B cell (primary cell): ENCODE results near the gene FBXO24. TPM values are rescaled to one million over a fixed set of nuclear protein-coding genes. Genes with fewer than 3 reads are reported as not detected.
"Not testable (repeated sequence)": the region's sequence is repeated elsewhere in the genome, so short reads cannot be mapped to it uniquely, and the experiment has no call there.

Experiments
- ATAC-seq: fragments of 200-7000 bp; cut with Tn5 transposase; one replicate; pipeline ENCODE4 v1.10.0; 2021; ENCODE audit warnings: low read depth, mild to moderate bottlenecking, moderate number of reproducible peaks, moderate library complexity
- CTCF ChIA-PET: fragments of 350-600 bp; sonication (Branson Sonifier 250); formaldehyde crosslinking; loops from one replicate; lab custom pipeline; 2021; ENCODE audit warnings: antibody characterized with exemption, inconsistent platforms; lab: Charles Lee
- POLR2A ChIA-PET: fragments of 350-600 bp; sonication (Branson Sonifier 250); formaldehyde crosslinking; loops from one replicate; lab custom pipeline; 2021; ENCODE audit warnings: antibody characterized with exemption; lab: Charles Lee
- DNase-seq: peaks from one replicate; pipeline ENCODE4 v3.0.0; 2013
- H2AFZ ChIP-seq: 2 replicates; pipeline ENCODE4 v1.6.1; 2012; ENCODE audit warnings: mild to moderate bottlenecking, low read depth, low read length; ENCODE audit not compliant: insufficient read depth, poor library complexity, severe bottlenecking
- H3K27ac ChIP-seq, 2 donors: 1 replicate in 1 of 2; 2 replicates in 1 of 2; pipeline ENCODE4 v1.5.1; 2012 to 2013; ENCODE audit warnings: low read length in 2 of 2, mild to moderate bottlenecking in 2 of 2, moderate library complexity in 1 of 2
- H3K27me3 ChIP-seq, 4 experiments: fragments of 200-600 bp in 1 of 4; sonication (generic) in 1 of 4; replicated peaks in 1 of 4; 1 replicate in 2 of 4; 2 replicates in 2 of 4; pipeline versions ENCODE4 v1.6.1 to v1.7.0; 2013 to 2016; ENCODE audit warnings: low read length in 3 of 4, mild to moderate bottlenecking in 2 of 4, mixed read lengths in 1 of 4, moderate library complexity in 1 of 4; ENCODE audit not compliant: insufficient read depth in 4 of 4, control insufficient read depth in 3 of 4; ENCODE audit errors: control extremely low read depth in 1 of 4
- H3K36me3 ChIP-seq, 2 experiments: replicated peaks in 1 of 2; 1 replicate in 1 of 2; 2 replicates in 1 of 2; pipeline versions ENCODE4 v1.6.1 to v1.7.1; 2013; ENCODE audit warnings: low read length in 1 of 2; ENCODE audit not compliant: insufficient read depth in 2 of 2, control insufficient read depth in 1 of 2; ENCODE audit errors: control extremely low read depth in 1 of 2, extremely low read depth in 1 of 2
- H3K4me1 ChIP-seq, 2 donors: fragments of 200-600 bp in 1 of 2; sonication (generic) in 1 of 2; 1 replicate in 1 of 2; 2 replicates in 1 of 2; pipeline versions ENCODE4 v1.5.1 to v1.6.1; 2013 to 2017; ENCODE audit warnings: low read length in 2 of 2; ENCODE audit not compliant: control insufficient read depth in 2 of 2, insufficient read depth in 2 of 2
- H3K4me2 ChIP-seq: replicated peaks from 2 replicates; pipeline ENCODE3; 2012; ENCODE audit warnings: mild to moderate bottlenecking, low read depth, low read length; ENCODE audit not compliant: poor library complexity, severe bottlenecking
- H3K4me3 ChIP-seq, 5 experiments: fragments of 200-600 bp in 1 of 5; sonication (generic) in 1 of 5; 1 replicate in 3 of 5; 2 replicates in 2 of 5; pipeline versions ENCODE4 v1.5.1 to v1.7.0; 2011 to 2016; ENCODE audit warnings: low read length in 4 of 5, mild to moderate bottlenecking in 4 of 5, low read depth in 2 of 5, control low read depth in 1 of 5, moderate library complexity in 1 of 5; ENCODE audit not compliant: insufficient read depth in 1 of 5; ENCODE audit errors: control extremely low read depth in 1 of 5, extremely low read depth in 1 of 5
- H3K79me2 ChIP-seq: fragments of 200-600 bp; sonication (generic); one replicate; pipeline ENCODE4 v1.6.0; 2016; ENCODE audit warnings: low read length; ENCODE audit not compliant: control insufficient read depth, insufficient read depth
- H3K9ac ChIP-seq: fragments of 200-600 bp; sonication (generic); 2 replicates; pipeline ENCODE4 v1.6.1; 2017; ENCODE audit warnings: mild to moderate bottlenecking, low read length, moderate library complexity
- H3K9me3 ChIP-seq, 3 donors: one replicate each; pipeline versions ENCODE4 v1.6.1 to v1.7.1; 2013; ENCODE audit warnings: low read length in 2 of 3; ENCODE audit not compliant: control insufficient read depth in 2 of 3, insufficient read depth in 1 of 3; ENCODE audit errors: control extremely low read depth in 1 of 3
- H4K20me1 ChIP-seq: 2 replicates; pipeline ENCODE4 v1.6.0; 2012; ENCODE audit warnings: mild to moderate bottlenecking, low read length; ENCODE audit not compliant: insufficient read depth, control insufficient read depth, poor library complexity, severe bottlenecking
- H3K27ac Mint-ChIP-seq: one replicate; pipeline ENCODE4 v1.8.0; 2021; ENCODE audit warnings: mixed read lengths
- H3K27me3 Mint-ChIP-seq: one replicate; pipeline ENCODE4 v1.8.0; 2021; ENCODE audit warnings: mixed read lengths
- H3K4me1 Mint-ChIP-seq: one replicate; pipeline ENCODE4 v1.8.0; 2021; ENCODE audit warnings: mixed read lengths
- H3K4me3 Mint-ChIP-seq: one replicate; pipeline ENCODE4 v1.8.0; 2021; ENCODE audit warnings: mixed read lengths
- H3K9me3 Mint-ChIP-seq: one replicate; pipeline ENCODE4 v1.8.0; 2022; ENCODE audit warnings: mixed read lengths; ENCODE audit not compliant: insufficient read depth
- CTCF ChIP-seq: fragments of 200-600 bp; IDR thresholded peaks from one replicate; pipeline ENCODE4 v1.8.0; 2022; ENCODE audit warnings: antibody characterized with exemption, mild to moderate bottlenecking
- EZH2 ChIP-seq: IDR thresholded peaks from 2 replicates; pipeline ENCODE4 v1.6.1; 2012; ENCODE audit warnings: borderline replicate concordance, low read depth, mild to moderate bottlenecking, moderate library complexity, low read length; ENCODE audit not compliant: insufficient read depth, poor library complexity, severe bottlenecking
- WGBS: methylation state at CpG from one replicate; pipeline ENCODE4 v1.1.5; 2013; ENCODE audit warnings: missing lambda C conversion rate; ENCODE audit not compliant: insufficient coverage; 5-methylcytosine and 5-hydroxymethylcytosine counted together
- intact Hi-C: fragments of 100-400 bp; cut with micrococcal nuclease; formaldehyde crosslinking; loops from one replicate; pipeline ENCODE4 v1.10.0; 2022
- polyA plus RNA-seq: library from polyadenylated mRNA; depleted of rRNA; stranded (reverse); fragments of >200 nt; gene quantifications from 2 replicates; pipeline ENCODE4 v1.2.3, GENCODE V29; 2012
- total RNA-seq, 2 donors: library from RNA; stranded (reverse); fragments of 120-200 nt in 1 of 2; gene quantifications; 1 replicate in 1 of 2; 2 replicates in 1 of 2; pipeline versions ENCODE4 v1.2.3 to v1.2.4, GENCODE V29; 2013 to 2022

The FBXO24 gene
- total and polyA plus RNA-seq, 2 donors (not counting 1 experiment from before 2014, with no cell fraction given): 1.2 to 1.6 TPM

DNA sequence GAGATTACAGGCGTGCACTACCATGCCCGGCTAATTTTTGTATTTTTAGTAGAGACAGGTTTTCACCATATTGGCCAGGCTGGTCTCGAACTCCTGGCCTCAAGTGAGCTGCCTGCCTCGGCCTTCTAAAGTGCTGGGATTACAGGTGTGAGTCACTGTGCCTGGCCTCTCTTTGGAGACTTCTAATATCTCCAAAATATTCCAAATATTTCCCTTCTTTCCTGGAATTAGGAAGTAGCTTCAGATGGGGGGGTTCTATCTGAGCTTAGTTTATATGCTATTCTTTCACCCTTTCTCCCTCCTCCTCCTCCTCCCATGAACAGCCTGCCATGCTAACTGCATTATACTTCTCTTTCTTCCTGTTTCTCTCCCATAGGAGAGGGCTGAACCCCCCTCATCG lies 37.7 kb upstream of the FBXO24 start:
- H3K4me3 Mint-ChIP-seq, intact Hi-C loops, POLR2A ChIA-PET, H3K9ac ChIP-seq, H3K4me2 ChIP-seq, H3K9me3 ChIP-seq, H3K27me3 ChIP-seq, H3K9me3 Mint-ChIP-seq, H2AFZ ChIP-seq, H3K27me3 Mint-ChIP-seq, H3K36me3 ChIP-seq, H4K20me1 ChIP-seq, ATAC-seq, H3K4me3 ChIP-seq, DNase-seq: not testable (repeated sequence)
- Histone ChIP-seq H3K79me2 (peaks cover 26% of the 10 kb centered on the region), H3K4me1 (peaks cover 38 to 56% of the 10 kb centered on the region in 2 donors), H3K27ac (peak overlapping the region in 1 of 2 donors; percentile 38)
- WGBS: 84% methylated on average over 2 of the region's 5 CpGs
- Mint-ChIP-seq H3K27ac (peak overlapping the region; percentile 77), H3K4me1 (peaks cover 59% of the 10 kb centered on the region)
- CTCF ChIA-PET: interaction anchor here (0.6 to 6.5 kb wide), 5 partner anchors 11 to 172 kb away, joined by 3 to 67 read pairs (median 4); partner anchors contain the start of gene EPO

DNA sequence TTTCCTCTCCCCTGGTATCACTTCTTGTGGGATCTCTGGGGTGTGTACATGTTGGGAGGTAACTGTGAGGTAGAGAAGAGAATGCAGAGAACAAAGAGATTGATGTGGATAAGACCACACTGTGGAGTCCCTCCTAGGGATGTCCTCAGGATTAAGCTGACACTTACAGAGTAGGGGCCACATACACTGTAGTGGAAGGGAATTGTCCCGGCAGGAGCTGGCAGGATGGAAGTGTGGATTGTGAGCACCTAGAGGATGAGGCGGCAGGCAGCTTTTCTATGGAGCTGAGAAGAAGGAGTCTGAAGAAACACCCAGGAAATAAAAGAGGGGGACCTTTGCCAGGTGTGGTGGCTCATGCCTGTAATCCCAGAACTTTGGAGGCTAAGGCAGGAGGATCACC lies 33.6 kb upstream of the FBXO24 start:
- DNase-seq (no peak), ATAC-seq (no peak)
- H3K9me3 Mint-ChIP-seq: no peaks in the 10 kb centered on the region
- peaks cover 7% of the 10 kb centered on the region for H3K79me2 ChIP-seq
- no peak overlapping the region for H3K4me2 ChIP-seq
- TF ChIP-seq CTCF: no peak
- TF ChIP-seq EZH2: no peak
- peaks cover 14 to 27% of the 10 kb centered on the region in 2 donors for H3K4me1 ChIP-seq
- H3K36me3 ChIP-seq: peaks cover 0 to 18% of the 10 kb centered on the region in 2 experiments
- no peaks in the 10 kb centered on the region for H3K27me3 Mint-ChIP-seq
- H3K4me3 ChIP-seq: no peak overlapping the region
- no peaks in the 10 kb centered on the region for H4K20me1 ChIP-seq
- WGBS: 100% methylated on average over 2 of the region's 2 CpGs
- no peak overlapping the region for H3K9ac ChIP-seq
- H2AFZ ChIP-seq: no peak overlapping the region
- intact Hi-C loops: no loop called here
- no peak overlapping the region for H3K4me3 Mint-ChIP-seq
- no peak overlapping the region for H3K27ac ChIP-seq
- CTCF ChIA-PET: no interaction called here
- no peak overlapping the region for H3K27ac Mint-ChIP-seq
- POLR2A ChIA-PET: no interaction called here
- H3K4me1 Mint-ChIP-seq: peaks cover 19% of the 10 kb centered on the region
- H3K27me3 ChIP-seq: no peaks in the 10 kb centered on the region
- H3K9me3 ChIP-seq: peaks cover 0 to 3% (median 0%) of the 10 kb centered on the region in 3 donors
